Endothelial cell of umbilical vein (primary cell): Measurements from ENCODE around the gene TBC1D4. TPM values are rescaled to one million over a fixed set of nuclear protein-coding genes. Genes with fewer than 3 reads are reported as not detected.

Experiments
- BruUV-seq: library from RNA; stranded (reverse); fragments of 400-500 nt; replicated peaks from 2 replicates; lab custom pipeline; 2021; lab: Mats Ljungman, UMichigan
- CTCF ChIA-PET: fragments of 300-600, 350-600 bp; sonication (Branson Sonifier 250); formaldehyde crosslinking; loops from one replicate; lab custom pipeline; 2021; ENCODE audit warnings: antibody characterized with exemption, inconsistent platforms; lab: Charles Lee
- POLR2A ChIA-PET: fragments of 300-600, 350-600 bp; sonication (Branson Sonifier 250); formaldehyde crosslinking; loops from one replicate; lab custom pipeline; 2021; ENCODE audit warnings: antibody characterized with exemption, inconsistent platforms; lab: Charles Lee
- DNase-seq: peaks from one replicate; pipeline ENCODE4 v3.0.0-alpha.2; 2011; ENCODE audit warnings: low read depth, low spot score
- FAIRE-seq: peaks from 2 replicates; lab custom pipeline; 2011; peaks lifted over from hg19 to GRCh38; lab: Jason Lieb, UNC
- H2AFZ ChIP-seq: 2 replicates; pipeline ENCODE4 v1.6.0; 2012; ENCODE audit warnings: low read depth, low read length, control low read depth, inconsistent platforms
- H3K27ac ChIP-seq: 2 replicates; pipeline ENCODE4 v1.5.1; 2011; ENCODE audit warnings: low read depth, mild to moderate bottlenecking, control low read depth, low read length, moderate library complexity; ENCODE audit not compliant: insufficient read depth
- H3K27me3 ChIP-seq, 2 experiments: 2 replicates each; pipeline versions ENCODE4 v1.6.0 to v1.6.1; 2011; ENCODE audit warnings: low read length in 2 of 2, mixed read lengths in 1 of 2; ENCODE audit not compliant: control insufficient read depth in 2 of 2, insufficient read depth in 2 of 2
- H3K36me3 ChIP-seq, 2 experiments: 2 replicates in 1 of 2; 3 replicates in 1 of 2; pipeline ENCODE4 v1.5.1; 2011; ENCODE audit warnings: low read length in 2 of 2, mild to moderate bottlenecking in 1 of 2, moderate library complexity in 1 of 2; ENCODE audit not compliant: control insufficient read depth in 2 of 2, insufficient read depth in 2 of 2; ENCODE audit errors: extremely low read depth in 1 of 2
- H3K4me1 ChIP-seq: 3 replicates; pipeline ENCODE4 v1.5.1; 2011; ENCODE audit warnings: mild to moderate bottlenecking, low read length; ENCODE audit not compliant: control insufficient read depth, insufficient read depth; ENCODE audit errors: extremely low read depth
- H3K4me2 ChIP-seq: 2 replicates; pipeline ENCODE4 v1.6.1; 2011; ENCODE audit warnings: low read length, control low read depth, mixed read lengths; ENCODE audit not compliant: insufficient read depth
- H3K4me3 ChIP-seq, 3 experiments: fragments of 200-600 bp in 1 of 3; sonication (generic), shearing (Covaris generic) in 1 of 3; replicated peaks in 1 of 3; 2 replicates each; pipeline ENCODE4 v1.5.1; 2011 to 2016; ENCODE audit warnings: control low read depth in 3 of 3, low read length in 3 of 3, mild to moderate bottlenecking in 2 of 3, inconsistent platforms in 1 of 3, low read depth in 1 of 3, moderate library complexity in 1 of 3; ENCODE audit not compliant: insufficient read depth in 1 of 3
- H3K79me2 ChIP-seq: 2 replicates; pipeline ENCODE4 v1.6.0; 2012; ENCODE audit warnings: low read length, inconsistent platforms; ENCODE audit not compliant: control insufficient read depth, insufficient read depth
- H3K9ac ChIP-seq: replicated peaks from 2 replicates; pipeline ENCODE3; 2011; ENCODE audit warnings: low read length, control low read depth; ENCODE audit not compliant: insufficient read depth; ENCODE audit errors: extremely low read depth
- H3K9me1 ChIP-seq: replicated peaks from 3 replicates; pipeline ENCODE4 v1.6.0; 2011; ENCODE audit warnings: mild to moderate bottlenecking, low read length; ENCODE audit not compliant: control insufficient read depth, insufficient read depth; ENCODE audit errors: extremely low read depth
- H3K9me3 ChIP-seq: replicated peaks from 2 replicates; pipeline ENCODE4 v1.5.1; 2012; ENCODE audit warnings: low read length, inconsistent platforms; ENCODE audit not compliant: control insufficient read depth, insufficient read depth
- H4K20me1 ChIP-seq: replicated peaks from 2 replicates; pipeline ENCODE3; 2011; ENCODE audit warnings: mild to moderate bottlenecking, low read length; ENCODE audit not compliant: control insufficient read depth, insufficient read depth; ENCODE audit errors: extremely low read depth
- CTCF ChIP-seq, 2 donors: IDR thresholded peaks; 1 replicate in 1 of 2; 2 replicates in 1 of 2; pipeline ENCODE4 v1.5.1; 2011; ENCODE audit warnings: low read length in 2 of 2, mild to moderate bottlenecking in 2 of 2, moderate library complexity in 2 of 2, control low read depth in 1 of 2, inconsistent platforms in 1 of 2, low read depth in 1 of 2; ENCODE audit not compliant: insufficient read depth in 1 of 2; ENCODE audit errors: extremely low read depth in 1 of 2
- FOS ChIP-seq: IDR thresholded peaks from 2 replicates; pipeline ENCODE4 v1.6.1; 2011; ENCODE audit warnings: mild to moderate bottlenecking, low read length, moderate library complexity, borderline replicate concordance; ENCODE audit not compliant: insufficient read depth
- GATA2 ChIP-seq: IDR thresholded peaks from 2 replicates; pipeline ENCODE4 v1.7.0; 2011; ENCODE audit warnings: low read depth, mild to moderate bottlenecking, moderate library complexity, mixed read lengths, low read length; ENCODE audit not compliant: insufficient read length, insufficient read depth
- JUN ChIP-seq: IDR thresholded peaks from 2 replicates; pipeline ENCODE4 v1.6.1; 2011; ENCODE audit warnings: borderline replicate concordance, low read depth; ENCODE audit not compliant: insufficient read length, insufficient read depth
- MAX ChIP-seq: IDR thresholded peaks from 2 replicates; pipeline ENCODE4 v1.6.1; 2011; ENCODE audit not compliant: insufficient read depth, insufficient read length
- MYC ChIP-seq: IDR thresholded peaks from one replicate; pipeline ENCODE4 v1.6.1; 2011; ENCODE audit warnings: mild to moderate bottlenecking, low read depth, low read length
- POLR2A ChIP-seq: IDR thresholded peaks from 2 replicates; pipeline ENCODE4 v1.6.1; 2012; ENCODE audit warnings: low read depth, mild to moderate bottlenecking, control low read depth, low read length
- POLR2AphosphoS5 ChIP-seq: IDR thresholded peaks from 2 replicates; pipeline ENCODE4 v1.6.1; 2012; ENCODE audit warnings: low read depth, mild to moderate bottlenecking, control low read depth, low read length, moderate library complexity; ENCODE audit not compliant: insufficient read depth
- dilution Hi-C: fragments of 300-500 bp; cut with MboI; formaldehyde crosslinking; loops from one replicate; pipeline ENCODE4 v1.15.0; 2019; ENCODE audit warnings: low sequenced_read_pairs; ENCODE audit not compliant: extremely low pct_ligation_motif_present
- intact Hi-C: fragments of 100-400 bp; cut with micrococcal nuclease; formaldehyde crosslinking; loops from one replicate; pipeline ENCODE4 v1.10.0; 2022
- polyA plus RNA-seq, 4 experiments: library from polyadenylated mRNA; depleted of rRNA in 3 of 4; stranded (reverse) in 3 of 4; unstranded in 1 of 4; fragments of >200 nt; gene quantifications; 2 replicates each; pipeline versions ENCODE4 v1.2.1 to v1.2.3, GENCODE V29; 2011 to 2012; ENCODE audit warnings: missing spikeins in 1 of 4
- total RNA-seq: library from RNA; stranded (reverse); gene quantifications from 2 replicates; pipeline ENCODE4 v1.2.3, GENCODE V29; 2021

TBC1D4 gene
- total and polyA plus RNA-seq, 2 donors (not counting 3 experiments of a cell fraction or from before 2014, with no cell fraction given): 58.3 to 81.0 TPM

- TF ChIP-seq MAX (no peak), JUN (no peak), MYC (no peak), POLR2AphosphoS5 (no peak), FOS (no peak), GATA2 (peak; percentile 6), CTCF (IDR thresholded peaks at IDR 0.05; ENCODE audit: extremely low read depth in 1 of 2, insufficient read depth in 1 of 2, low read depth in 1 of 2, low read length in 2 of 2) (no peak), POLR2A (no peak)
- peak overlapping the region; percentile 50 for H3K27ac ChIP-seq
- dilution Hi-C loops (no loop called here), intact Hi-C loops (no loop called here)
- peaks cover 45% of the 10 kb centered on the region for H3K4me1 ChIP-seq
- peak; percentile 59 for FAIRE-seq
- H3K27me3 ChIP-seq: no peaks in the 10 kb centered on the region
- no peaks in the 10 kb centered on the region for H4K20me1 ChIP-seq
- H3K4me3 ChIP-seq: no peak overlapping the region
- CTCF ChIA-PET: no interaction called here
- H3K79me2 ChIP-seq: peaks cover 23% of the 10 kb centered on the region
- BruUV-seq: no TSS peak
- DNase-seq: peak; percentile 21
- no peaks in the 10 kb centered on the region for H3K9me3 ChIP-seq
- POLR2A ChIA-PET: no interaction called here
- H3K36me3 ChIP-seq: peaks cover 0 to 9% of the 10 kb centered on the region in 2 experiments
- H3K9me1 ChIP-seq: no peaks in the 10 kb centered on the region
- H3K9ac ChIP-seq: peak overlapping the region; percentile 7
- H2AFZ ChIP-seq: no peak overlapping the region
- H3K4me2 ChIP-seq: peak overlapping the region; percentile 40
These were observed 162.7 kb downstream of the TBC1D4 start for GRCh38 chr13:75319254-75319653.
